SHP77 treated with DMSO at 0.1 percent for 48 hours (cell line): Measurements from ENCODE around the gene BCKDHB.
"Not testable (repeated sequence)": the region's sequence is repeated elsewhere in the genome, so short reads cannot be mapped to it uniquely, and the experiment has no call there.

Experiments
- DNase-seq: peaks from one replicate; lab custom pipeline; 2025; lab: John Stamatoyannopoulos, UW

Gene BCKDHB

DNA sequence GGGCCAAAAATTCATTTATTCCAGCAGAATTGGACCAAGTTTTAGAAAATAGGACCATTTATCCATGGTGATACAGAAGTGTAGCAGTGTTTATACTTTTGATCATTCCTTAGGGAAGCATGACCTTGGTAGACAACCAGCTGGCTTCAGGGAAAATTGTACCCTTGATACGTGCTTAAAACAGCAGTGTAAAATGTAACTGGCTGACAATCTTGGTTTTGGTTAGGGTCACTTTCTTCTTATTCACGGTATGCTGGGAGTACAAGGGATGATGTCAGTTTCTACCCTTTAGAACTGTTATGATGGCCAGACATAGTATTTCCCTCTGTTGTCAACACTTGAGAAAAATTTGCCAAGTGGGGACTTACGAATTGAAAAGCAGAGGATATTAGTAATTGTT is 157.1 kb downstream of the BCKDHB start:
- DNase-seq = no peak

DNA sequence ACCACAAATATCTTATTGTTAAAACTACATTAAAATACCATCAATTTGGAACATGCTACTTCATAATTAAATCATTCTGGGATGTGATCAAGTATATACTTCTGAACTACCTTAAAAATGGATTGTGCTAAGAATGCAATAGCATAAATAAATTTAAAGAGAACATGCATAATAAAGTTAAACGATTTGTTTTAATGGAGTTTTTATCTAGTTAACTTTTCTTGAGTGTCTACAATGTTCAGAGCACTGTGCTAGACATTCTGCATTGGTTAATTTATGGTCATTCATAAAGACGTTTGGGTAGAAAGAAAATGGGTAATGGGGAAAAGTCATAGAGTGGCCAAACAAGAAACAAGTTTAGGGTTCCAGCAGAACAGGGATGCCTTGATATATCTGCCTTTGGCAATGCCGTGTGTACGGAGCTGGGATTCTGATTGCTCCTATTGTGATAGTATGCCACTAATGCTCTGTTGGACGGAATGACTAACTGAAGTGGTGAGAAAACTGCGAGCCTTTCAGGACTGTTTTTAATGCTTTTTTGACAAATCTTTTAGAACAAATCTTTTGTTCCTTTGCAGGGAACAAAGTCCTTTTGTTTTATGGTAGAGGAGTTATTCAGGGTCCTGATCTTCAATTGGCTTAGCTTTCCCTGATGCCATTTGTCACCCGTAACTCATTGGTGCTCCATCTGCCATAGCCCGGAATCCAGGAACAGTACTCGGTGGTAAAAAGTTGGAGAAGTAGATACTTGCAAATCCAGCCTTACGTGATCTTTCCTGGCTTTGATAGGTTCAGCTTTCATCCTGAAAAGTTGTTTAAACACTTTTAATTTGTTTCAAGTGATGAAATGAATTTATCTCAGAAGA is 162.6 kb downstream of the BCKDHB start:
- no peak for DNase-seq

DNA sequence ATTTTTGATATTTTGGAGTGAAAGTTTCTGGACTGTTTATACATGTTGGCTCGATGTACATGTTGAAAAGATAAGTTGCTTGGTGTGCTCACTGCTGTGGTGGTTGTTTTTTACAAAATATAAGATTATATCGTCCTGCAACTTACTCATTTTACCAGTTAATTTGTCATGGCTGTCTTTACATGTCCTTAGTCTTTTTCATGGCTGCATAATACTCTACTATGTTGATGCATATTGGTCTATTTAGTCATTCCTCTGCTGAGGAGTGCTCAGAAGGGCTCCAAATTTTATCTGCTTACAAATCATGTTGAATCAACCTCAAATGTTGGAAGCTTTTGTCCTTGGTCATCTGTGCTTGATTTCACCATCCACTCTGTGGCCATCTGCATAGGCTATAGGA is 164.6 kb downstream of the BCKDHB start:
- DNase-seq = no peak

DNA sequence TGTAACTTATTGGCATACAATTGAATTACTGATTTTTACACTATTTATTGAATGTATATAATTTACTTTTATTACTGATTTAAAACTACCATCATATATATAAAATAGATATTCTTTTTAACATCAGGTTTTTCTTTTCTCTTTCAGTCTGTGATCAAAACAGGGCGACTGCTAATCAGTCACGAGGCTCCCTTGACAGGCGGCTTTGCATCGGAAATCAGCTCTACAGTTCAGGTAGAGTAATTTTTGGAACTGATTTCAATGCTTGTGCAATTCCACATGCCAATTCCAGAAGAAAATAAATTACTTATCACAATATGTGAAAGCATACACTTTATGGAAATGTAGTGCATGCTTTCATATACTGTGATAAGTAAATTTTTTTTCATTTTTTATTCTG is 166.5 kb downstream of the BCKDHB start:
- DNase-seq = no peak

DNA sequence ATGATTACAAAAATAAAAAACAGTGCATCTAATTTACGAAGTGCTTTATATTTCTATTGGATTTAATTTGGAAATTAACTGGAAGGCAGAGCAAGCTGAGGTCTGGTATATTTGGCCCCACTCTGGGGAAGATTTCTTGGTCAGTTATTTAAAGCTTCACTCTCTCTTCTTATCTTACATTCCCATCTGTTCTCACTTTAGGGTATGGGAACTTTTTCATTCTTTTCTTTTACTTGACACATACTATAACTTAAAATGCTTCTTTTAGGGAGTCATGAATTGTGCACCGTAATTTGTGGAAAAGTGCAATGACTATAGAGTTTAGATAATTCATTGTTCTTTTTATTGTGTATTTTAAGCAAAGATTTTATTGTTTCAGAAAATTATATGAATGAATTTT is 170.4 kb downstream of the BCKDHB start:
- DNase-seq = no peak

DNA sequence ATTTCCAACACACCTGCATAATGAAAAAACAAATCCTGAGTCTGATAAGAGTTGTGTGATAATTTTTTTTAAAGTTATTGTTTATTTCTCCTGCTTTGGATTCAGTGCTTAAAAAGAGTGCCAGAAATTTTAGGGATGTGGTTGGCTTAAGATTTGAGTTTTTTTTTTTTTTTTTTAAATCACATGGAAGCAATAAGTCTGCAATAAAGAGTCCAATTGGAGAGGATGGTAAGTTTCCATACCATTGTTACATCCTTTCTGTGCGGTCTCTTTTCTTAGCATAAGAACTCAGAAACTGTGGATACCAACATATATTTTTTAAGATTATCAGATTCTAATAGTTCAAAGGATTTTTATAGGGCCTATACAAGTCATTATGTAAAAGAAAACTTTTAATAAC is 171.0 kb downstream of the BCKDHB start:
- no peak for DNase-seq

DNA sequence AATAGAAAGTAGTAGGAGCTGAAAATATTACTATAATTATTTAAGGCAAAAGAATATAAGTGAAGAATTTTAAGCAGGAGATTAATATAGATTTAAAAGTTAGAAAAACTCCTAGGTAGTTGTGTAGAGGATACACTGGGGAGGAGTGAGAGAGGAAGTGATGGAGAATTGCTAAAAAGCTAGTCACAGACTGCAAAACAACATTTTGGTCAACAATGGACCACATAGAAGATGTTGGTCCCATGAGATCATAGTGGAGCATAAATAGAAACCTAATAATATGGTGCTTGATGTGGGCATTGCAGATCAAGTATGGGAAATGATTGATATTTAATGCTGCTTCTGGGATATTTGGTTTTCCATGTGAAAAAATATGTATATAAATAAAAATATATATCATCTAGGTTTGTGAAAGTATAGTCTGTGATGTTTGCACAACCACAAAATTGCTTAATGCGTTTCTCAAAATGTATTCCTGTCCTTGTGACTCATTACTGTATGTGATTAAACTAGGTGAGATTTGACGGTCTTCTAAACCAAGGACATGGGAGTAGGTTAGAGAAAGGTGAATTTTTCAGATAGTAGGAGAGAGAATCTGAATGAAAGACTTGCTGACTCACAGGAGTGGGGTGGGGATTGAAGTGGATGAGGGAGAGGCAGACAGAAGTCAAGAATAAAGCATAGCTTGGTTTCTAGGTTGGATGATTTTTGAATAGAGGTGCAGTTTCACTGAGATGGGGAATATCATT is 174.0 kb downstream of the BCKDHB start:
- no peak for DNase-seq

DNA sequence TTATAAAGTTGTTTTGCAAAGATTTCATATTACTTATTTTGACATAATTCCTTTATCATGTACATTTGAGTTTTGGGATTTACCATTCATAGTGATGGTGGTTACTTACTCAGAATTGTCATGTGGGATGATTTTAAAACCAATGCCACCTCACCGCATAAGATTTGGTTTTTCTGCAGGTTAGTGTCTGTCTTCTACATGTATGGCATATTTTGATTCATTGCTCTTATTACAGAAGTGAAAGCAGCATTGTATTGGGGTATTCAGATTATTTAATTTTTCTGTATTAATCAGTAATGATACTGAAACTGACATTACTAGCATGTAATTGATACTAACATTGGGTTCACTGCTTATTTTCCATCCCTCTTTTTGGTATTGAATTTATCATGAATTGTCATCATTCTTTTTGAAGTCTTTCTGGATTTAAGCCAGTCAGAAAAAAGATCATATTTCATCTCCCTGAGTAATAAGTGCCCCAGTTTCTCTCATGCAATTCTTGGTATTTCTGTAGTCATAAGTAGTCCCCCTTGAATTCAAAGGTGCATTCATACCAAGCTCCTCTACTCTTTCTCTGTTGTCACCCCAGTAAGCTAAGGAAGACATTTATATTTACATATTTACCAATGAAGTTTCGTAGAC is 176.6 kb downstream of the BCKDHB start:
- no peak for DNase-seq

DNA sequence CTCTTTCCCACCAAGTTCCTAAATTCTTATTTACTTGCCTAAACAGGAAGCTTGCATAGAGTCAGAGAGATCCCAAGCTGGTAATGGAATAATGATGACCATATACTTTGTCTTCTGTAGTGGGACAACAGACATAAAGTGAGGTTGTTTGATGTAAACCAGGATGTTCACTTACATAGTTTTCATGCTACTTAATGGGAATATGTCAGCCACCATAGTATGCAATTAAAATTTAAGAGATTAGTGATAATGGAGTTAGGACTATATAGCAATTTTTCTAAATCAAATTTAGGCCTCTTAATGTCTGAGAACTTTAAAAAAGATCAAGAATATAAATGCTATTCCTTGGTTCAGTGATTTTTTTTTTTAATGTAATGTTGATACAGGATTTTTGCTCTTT is 180.6 kb downstream of the BCKDHB start:
- DNase-seq = no peak

DNA sequence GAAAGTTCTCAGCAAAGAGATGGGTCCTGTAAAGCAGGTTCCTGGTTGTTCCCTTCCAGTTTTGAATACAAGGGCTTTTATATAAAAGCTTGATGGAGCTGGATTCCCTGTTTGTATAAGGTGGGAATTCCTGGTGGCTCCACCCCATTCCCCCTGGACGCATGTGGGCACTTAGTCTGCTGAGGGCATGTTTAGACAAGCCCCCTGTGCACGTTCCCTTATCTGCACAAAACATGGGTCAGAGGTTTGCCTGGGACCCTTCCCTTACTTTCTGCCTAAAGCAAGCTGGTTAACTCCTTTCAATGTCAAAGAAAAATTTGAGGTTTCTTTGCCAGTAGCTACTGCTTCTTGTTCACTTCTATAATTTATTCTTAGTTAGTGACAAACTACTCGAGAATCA is 181.1 kb downstream of the BCKDHB start:
- no peak for DNase-seq

DNA sequence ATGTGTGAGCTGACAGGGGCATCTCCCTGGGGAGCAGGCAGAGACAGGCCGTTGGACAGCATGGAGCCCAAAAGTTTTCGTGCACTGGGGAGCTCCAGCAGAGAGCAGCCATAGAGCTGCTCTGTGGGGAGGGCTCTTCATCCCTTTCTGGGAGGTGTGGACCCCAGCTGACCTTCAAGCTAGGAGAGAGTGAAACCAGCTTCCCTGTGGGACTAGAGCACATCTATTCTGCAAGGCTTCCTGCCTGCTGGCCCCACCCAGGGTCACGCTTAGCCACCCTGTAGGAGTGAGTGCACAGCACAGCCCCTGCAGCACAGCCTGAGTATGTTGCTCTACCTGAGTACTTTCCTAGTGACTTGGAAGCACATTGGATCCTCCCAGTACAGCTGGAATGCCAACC is 183.3 kb downstream of the BCKDHB start:
- no peak for DNase-seq

DNA sequence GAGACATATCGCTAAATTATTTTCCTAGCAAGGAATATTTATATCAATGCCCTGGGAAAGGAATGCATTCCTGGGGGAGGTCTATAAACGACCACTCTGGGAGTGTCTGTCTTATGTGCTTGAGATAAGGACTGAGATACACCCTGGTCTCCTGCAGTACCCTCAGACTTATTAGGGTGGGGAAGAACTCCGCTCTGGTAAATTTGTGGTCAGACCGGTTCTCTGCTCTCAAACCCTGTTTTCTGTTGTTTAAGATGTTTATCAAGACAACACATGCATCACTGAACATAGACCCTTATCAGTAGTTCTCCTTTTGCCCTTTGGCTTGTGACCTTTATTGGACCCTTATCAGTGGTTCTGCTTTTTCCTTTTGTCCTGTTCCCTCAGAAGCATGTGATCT is 188.1 kb downstream of the BCKDHB start:
- DNase-seq = not testable (repeated sequence)

DNA sequence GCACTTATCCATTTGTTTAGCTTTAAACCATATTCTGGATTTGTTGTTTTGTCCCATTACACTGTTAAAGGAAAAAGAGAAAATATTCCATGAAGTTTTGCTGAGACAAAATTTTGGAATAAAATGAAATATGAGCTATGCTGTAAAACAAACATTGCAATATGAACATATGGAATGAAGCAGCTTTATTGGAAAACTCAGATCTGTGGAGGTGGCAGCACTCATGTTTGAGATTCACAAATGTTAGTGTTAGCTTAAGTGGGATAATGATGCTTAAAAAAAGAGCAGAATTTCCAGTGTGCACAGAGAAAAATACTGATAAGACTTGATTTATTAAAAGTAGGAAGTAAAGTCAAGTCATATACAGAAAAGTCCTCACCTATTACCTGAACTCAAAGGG is 196.2 kb downstream of the BCKDHB start:
- no peak for DNase-seq

DNA sequence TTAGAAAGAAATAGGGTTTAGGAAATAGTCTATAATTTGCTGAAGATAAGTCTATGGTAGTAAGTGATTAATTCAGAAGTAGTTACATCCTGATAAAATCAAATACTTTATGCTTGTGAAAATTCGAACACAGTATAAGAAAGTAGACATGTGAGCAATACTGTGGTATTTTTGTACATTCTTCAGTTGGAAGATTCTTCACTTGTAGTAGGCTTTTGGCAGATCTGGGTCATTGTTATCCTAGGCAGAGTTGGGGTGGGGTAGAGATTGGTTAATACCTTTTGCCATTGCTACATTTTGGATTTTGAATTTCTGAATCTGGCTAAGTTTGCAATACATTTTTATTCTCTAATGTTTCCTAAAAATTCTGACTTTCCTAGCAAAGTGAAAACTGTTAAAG is 197.5 kb downstream of the BCKDHB start:
- no peak for DNase-seq

DNA sequence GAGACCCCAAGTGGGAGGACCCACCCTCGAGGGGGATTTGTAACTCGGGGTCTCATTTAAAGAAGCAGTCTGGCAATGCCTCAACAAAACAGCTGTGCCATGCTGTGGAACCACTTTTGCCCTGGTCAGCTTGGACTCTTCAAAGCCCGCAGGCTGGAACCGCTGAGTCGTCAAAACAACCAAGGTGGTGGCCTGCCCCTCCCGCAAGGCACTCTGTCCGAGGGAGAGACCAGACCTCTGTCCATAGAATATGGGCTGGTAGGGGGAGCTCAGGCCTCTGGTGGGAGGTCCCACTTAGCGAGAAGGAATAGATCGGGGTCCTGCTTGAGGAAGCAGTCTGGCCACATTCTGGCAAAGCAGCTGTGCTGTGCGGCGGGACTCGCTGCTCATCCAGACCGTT is 208.1 kb downstream of the BCKDHB start:
- no peak for DNase-seq

DNA sequence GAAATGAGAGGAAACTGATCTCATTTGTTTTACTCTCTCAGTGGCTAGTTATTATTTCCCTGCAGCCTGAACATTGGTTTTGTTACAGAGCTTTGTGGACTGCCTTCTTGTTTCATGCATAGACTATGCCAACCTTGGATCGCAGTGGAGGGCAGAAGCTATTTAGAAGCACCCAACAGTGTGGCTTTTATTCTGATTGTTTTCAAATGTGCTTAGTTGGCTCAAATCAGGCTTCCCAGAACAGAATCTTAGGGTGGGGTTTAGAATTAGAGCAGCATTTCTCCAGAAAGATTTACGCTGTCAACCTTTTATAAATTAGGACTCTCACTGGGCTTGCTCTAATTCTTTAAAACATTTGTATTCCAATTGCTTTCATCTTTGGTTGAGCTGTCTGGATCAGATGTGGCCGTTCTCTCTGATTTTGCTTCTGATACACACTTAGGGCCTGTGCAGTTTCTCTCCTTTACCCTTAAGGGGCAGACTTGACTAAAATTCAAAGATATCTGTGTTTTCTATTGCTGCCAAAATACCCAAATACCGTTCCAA is 210.3 kb downstream of the BCKDHB start:
- DNase-seq = no peak

DNA sequence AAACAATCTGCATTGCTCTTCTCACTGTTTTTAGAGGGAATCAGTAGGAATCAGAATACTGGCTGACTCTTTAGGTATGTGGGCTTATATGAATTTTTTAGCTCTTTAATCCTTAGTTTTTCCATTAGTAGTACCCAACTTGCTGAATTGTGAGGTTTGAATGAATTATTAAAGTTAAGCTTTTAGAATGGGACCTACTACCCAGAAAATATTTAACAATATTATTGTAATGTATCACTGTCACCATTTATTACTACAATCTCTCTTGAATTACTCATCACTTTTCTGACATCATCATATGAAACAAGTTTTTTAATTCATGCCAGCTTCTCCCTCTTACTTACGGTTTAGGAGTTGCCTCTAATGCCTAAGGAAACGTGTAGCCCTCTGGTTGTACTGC is 212.7 kb downstream of the BCKDHB start:
- no peak for DNase-seq

DNA sequence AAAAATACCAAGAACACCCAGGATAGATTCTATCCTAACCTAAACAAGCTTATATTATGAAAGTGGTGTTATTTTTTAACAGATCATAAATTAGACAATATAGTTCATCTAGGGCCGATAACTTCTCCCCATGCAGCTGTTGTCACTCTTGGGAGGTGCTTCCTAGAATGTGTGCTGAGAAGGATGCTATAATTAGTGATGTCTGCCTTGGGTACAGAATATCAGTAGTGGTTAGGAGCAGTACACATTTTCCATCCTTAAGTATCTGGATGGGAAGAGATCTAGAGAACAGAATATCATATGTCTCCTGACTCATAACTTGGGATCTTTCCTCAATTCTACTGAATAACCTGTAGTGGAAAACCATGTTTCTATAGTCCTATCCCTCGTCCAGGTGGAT is 214.5 kb downstream of the BCKDHB start:
- no peak for DNase-seq

DNA sequence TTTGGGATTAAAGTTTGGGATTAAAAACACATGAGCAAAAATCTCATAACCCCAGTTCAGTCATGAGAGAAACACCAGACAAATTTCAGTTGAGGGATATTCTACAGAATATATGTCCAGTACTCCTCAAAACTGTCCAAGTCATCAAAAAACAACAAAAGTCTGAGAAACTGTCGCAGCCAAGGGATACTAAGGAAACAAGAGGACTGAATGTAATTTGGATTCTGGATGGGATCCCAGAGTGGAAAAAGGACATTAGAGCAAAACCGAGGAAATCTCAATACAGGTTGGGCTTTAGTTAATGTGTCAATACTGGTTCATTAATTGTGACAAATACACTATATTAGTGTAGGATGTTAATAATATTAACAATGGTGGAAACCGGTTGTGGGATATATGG is 219.3 kb downstream of the BCKDHB start:
- DNase-seq = no peak

DNA sequence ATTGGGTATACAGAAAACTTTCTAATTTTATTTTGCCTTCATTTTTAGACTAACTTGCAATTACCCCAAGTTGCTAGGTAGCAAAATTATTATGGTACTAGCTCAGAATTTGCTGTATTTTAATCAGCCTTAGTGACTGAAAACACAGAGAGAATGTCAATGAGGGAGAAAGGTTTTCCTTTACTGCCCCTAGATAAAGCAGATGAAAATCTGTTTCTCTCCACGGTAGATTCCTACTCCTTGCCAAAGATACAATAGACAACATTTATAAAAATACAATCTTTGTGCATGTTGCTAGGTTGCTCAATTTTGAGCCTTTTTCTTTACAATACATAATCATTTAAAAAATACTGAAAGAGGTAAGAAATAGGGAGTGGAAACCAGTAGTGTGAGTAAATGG is 222.2 kb downstream of the BCKDHB start:
- DNase-seq = no peak

DNA sequence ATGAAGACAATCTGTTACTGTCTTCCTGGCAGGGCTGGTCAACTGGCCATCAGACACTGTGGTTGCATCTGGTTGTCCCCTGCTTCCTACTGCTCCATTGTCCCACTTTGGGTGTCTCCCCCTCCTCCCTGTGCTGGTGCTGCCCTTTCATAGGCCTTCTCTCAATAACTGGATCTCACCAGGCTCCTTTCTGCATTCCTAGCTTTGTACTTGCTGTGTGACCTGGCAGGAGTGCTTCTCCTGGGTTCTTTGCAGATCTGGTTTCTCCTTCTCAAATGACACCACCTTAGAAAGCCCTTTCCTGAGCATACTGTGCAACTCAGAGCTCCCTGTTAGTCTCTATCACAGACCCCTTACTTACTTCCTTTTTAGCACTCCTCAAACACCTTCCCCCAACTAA is 223.0 kb downstream of the BCKDHB start:
- no peak for DNase-seq

DNA sequence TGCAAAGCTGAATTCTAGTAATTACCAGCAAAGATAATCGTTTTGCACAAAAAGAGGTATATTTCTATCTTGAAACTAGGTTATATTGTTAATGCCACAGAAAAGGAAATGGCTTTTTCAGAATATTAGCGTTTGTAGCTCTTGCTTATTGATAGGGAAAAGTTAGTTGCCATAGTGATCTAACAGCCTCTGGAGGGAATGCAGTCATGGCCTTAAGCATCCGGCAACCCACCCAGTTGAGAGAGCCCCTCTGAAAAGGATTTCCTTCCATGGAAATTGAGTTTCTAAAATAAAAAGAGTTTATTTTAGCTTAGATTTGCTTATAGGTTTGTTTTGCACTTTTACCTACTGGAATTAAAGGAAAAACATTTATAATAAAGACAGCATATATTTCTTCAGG is 224.5 kb downstream of the BCKDHB start:
- DNase-seq = no peak

DNA sequence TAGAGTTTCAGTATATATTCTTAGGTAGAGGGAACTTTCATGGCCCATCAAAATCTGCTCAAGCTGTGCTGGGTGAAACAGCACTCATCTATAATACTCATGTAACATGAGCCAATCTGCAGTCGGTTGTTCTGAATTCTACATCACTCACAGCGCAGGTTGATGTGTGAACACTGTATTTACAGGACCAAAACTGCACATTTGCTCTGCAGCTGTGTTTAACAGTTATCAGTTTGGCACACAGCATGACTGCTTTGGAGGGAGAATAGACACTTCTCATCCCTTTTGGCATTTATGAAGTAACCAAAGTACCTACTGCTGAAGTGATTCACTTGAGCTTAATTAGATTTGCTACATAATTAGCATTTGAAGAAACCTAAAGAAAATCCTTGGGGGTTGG is 225.1 kb downstream of the BCKDHB start:
- DNase-seq = peak; percentile 47
